Measurements from ENCODE around the gene PNMA6F.
A peak's percentile ranks its signal among the peaks of the same experiment; 100 is the strongest.
"Not testable (repeated sequence)": the region's sequence is repeated elsewhere in the genome, so short reads cannot be mapped to it uniquely, and the experiment has no call there.

PNMA6F gene

DNA sequence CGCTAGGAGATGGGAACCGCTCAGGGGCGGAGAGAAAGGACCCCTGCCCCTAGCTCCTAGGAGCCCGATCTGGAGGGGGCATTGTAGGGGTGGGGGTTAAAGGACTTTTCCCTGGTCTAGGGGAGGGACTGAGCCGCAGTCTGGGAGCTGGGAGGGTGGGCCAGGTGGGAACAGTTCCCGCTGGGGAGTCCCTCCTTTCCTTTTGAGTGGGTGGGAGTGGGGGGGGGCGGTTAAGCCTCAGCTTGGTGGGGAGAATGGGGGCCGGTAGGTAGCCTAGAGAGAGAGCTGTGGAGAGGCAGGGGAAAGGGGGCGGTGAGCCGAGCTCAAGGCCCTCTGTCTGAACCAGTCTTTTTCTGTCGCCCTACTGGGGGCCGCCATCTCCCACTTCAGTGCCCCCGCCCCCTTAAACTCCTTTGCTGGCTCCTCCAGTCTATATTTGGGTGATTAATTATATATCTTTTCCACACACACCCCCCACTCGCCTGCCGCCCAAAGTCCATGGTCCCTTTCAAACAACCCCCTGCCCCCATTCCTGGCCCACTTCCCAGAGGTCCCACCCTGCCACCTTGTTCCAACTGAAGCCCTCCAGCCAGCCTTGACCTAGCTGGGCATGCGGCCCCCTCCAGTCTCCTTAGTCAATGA lies 13.2 kb upstream of the PNMA6F start:
- no peak for DNase-seq (ENCODE audit: low spot score)

DNA sequence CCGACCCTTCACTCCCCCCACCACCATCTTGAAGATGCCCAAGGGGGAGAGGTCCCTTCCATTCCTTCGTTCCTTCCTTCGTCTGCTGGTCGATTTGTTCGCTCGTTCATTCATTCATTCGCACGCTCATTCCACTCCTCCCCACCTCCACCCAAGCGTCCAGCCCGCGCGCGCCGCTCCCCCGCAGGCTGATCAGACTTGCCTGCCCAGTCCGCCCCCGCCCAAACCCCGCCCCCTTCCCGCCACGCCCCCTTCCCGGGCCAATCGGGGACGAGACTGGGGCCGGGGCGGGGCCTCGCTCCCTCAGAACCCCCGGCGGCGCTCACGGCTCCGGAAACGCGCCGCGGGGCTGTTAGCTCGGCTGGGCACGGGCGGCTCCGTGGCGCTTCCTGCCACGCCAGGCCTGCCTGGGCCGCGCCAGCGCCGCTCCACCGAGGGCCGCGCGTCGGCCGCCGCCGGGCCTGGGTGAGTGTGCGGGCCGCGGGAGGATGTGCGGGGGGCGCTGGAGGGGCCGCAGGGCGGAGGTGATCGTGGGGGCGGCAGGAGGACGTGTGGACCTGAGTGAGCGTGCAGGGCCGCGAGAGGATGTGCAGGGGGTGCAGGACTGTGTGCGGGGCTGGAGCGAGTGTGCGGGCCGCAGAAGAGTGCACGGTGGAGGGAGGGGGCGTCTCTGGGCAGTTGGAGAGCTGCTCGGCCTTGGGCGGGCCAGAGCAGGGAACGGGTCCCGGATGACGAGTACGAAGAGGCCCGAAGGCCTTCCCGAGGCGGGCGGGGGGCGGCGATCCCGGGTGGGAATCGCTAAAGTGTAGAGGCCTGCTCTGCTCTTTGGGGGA lies 12.5 kb upstream of the PNMA6F start, which contains the start of gene ZNF275:
Gene ZNF275, plus strand, starts transcription at position 333 of the 833 bp plus-strand sequence. CDS start 2,527 bp downstream, outside the sequence.
- DNase-seq (ENCODE audit: low spot score) = peak; percentile 90

DNA sequence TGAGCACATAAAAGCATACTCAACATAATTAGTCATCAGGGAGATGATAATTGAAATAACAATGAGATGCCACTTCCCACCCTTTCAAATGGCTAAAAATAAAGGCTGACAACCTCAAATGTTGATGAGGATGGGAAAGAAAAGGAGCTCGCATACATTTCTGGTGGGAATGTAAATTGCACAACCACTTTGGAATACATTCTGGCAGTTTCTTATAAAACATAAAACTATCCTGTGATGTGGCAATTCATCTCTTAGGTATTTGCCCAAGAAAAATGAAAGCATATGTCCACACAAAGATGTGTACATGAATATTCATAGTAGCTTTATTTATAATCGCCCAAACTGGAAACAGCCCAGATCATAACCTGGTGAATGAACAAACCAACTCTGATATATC lies 11.7 kb upstream of the PNMA6F start:
- no peak for DNase-seq (ENCODE audit: low spot score)

DNA sequence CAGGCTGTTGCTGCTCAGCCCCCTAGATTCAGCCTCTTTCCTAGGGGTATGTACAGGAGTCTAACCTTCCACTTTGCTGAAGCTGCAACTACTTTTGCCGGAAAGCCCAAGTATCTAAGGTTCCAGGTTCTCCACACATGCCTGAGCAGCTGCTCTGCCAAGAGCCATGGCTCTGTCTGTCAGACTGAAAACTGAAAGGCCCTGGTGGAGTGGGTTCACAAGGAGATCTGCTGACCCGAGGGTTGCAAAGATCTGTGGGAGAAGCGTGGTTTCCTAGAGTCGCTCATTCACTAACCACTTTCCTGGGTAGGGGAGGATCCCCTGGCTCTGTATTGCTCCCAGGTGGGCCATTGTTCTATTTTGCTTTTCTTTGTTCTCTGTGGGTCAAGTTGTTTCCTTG lies 6.0 kb upstream of the PNMA6F start:
- DNase-seq (ENCODE audit: low spot score) = no peak

DNA sequence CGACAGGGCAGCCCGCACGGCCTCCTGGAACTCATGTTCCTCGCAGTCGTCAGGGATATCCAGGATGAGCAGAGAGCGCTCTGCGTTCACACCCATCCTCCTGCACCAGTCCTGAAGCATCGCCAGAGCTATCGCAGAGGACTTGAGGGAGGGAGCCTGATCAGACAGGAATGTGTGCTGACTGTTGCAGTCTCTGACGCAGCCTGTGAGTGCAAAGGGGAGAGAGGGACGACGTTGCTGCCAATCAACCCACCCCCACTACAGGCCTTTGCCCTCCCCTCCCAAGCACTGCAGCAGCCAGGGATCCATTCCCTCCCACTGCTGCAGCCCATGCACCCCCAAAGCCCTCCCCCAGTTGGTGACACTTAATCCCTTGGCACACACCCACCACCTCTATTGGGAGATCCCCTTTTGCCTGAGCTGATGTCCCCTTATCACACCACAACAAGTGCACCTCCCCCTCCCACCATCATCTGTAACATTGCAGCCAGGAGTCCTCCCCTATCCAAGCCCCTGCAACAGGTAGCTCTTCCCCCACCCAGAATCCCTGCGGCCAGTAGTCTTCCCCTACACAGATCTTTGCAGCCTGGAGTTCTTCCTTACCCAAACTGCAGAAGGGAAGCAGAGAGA lies 897 bp downstream of the PNMA6F start:
- DNase-seq (ENCODE audit: low spot score) = no peak

DNA sequence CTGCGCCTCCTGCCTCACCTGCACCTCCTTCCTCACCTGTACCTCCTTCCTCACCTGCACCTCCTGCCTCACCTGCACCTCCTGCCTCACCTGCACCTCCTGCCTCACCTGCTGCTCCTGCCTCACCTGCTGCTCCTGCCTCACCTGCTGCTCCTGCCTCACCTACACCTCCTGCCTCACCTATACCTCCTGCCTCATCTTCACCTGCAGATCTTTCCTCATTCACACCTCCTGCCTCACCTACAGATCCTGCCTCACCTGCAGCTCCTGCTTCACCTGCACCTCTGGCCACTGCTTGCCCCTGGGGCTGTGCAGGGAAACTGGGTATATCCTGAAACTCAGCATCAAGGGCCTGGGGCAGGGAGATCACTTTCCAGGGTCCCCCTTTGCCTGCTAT lies 1.5 kb downstream of the PNMA6F start:
- not testable (repeated sequence) for DNase-seq (ENCODE audit: low spot score)

DNA sequence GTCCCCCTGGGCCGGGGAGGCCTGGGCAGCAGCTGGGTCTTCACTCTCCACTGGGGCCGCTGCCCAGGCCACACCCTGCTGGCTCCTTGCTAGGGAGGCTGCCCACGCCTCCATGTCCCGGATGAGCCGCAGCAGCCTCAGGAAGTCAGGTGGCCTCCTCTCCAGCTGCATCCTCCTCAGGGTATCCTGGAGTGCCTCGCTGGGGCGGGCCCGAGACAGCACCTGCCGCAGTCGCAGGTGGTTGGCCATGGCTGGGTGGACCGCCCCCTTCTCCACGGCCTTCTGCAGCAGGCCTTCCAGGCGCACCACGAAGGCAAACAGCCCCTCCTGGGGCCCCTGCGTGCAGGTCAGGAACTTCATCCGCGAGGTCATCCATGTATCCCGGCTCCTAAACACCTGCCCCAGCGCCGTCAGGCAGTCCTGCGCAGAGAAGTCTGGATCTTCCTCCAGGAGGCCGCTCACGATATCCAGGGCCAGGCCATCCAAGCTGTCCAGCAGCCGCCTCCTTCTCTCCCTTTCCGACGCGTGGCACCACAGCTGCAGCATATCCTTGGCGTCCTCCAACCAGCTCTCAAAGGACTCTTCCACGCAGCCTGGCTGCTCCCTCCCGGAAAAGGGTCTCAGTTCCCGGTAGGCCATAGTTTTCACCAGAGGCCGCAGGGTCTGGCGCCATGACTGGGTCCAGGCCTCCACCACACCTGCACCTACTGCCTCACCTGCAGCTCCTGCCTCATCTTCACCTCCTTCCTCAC lies 2.1 kb downstream of the PNMA6F start:
- DNase-seq (ENCODE audit: low spot score) = no peak

DNA sequence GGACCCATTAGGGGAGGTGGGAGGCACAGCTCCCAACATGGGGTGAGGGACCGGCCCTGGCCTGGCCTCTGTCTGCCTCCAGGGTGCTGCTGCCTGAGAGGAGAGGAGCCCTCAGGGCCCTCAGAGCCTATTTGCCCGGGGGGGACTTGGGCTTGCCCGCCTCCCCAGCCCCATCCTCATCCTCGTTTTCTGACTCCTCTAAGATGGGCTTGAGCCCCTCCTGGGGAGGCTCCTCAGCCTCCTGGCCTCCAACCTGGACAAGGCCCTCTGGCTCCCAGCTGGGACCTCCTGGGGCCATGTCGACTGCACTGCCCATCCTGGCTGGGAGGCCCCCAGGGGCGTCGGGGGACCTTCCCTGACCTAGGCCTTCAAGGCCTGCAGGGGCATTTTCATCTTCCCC lies 2.8 kb downstream of the PNMA6F start:
- DNase-seq (ENCODE audit: low spot score) = no peak

DNA sequence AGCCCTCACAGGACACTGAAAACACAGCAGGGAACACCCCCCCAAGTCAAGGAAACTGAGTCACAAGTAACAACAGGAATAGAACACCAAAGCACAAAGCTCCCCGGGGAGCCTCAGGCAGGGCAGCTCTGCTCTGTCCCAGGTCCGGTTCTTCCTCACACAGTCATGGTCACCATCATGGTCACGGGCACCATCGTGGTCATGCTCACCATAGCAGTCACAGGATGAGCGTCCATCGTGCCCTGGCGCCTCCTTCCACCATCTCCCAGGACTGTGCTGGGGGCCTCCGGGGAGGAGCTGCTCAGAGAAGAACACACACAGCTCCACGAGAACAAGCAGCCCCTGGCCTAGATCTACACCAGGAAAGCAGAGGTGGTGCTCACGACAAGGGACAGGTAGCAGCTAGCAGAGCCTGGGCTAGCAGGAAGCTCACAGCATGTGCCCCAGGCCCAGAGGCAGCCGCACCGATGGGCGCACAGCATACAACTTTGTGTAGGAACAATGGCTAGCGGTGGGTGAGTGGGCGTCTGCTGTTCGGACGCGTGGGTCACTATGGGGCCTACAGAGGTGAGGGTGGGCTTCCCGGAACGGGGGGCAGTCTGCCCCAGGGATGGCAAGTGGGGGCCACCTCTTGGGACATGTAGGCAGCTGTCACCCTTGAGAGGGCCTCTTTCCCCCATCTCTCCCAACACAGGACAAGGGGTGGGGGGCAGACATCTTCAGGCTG lies 3.4 kb downstream of the PNMA6F start:
- no peak for DNase-seq (ENCODE audit: low spot score)

DNA sequence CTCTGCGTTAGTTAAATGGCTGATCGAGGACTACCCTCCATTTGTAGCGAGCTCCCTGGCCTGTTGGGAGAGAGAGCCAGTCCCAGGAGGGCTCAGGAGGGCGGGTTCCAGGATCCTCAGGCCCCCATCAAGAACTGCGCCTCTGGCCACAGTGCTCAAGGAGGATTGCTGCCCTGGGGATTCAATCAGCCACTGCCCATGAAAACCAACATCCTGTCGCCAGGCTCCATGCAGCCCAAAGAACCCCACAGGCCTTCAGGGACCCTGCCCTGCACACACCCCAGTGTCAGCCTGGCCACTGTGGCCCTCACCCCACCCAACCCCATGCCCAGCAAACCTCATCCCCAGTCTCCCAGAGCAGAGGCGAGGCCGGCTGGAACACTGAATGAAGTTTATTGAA lies 4.3 kb downstream of the PNMA6F start:
- no peak for DNase-seq (ENCODE audit: low spot score)

DNA sequence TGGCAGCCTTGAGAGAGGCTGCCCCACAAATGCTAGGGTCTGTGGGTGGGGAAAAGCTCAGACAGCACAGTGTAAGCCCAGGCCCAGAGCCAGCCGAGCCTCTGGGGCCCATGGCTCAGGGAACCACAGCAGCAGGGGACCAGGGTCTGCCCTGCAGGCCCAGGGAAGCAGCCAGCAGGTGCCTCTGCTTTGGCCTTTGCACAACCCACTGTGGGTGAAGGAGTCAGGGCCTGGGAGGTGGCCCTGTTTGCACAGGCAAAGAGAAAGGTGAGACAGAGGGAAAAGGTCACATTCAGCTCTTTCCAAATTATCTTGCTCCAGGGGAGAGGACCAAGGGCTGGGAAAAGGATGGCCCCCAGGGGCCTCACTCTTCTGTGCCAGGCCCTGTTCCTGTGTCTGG lies 8.7 kb downstream of the PNMA6F start:
- DNase-seq (ENCODE audit: low spot score) = no peak

DNA sequence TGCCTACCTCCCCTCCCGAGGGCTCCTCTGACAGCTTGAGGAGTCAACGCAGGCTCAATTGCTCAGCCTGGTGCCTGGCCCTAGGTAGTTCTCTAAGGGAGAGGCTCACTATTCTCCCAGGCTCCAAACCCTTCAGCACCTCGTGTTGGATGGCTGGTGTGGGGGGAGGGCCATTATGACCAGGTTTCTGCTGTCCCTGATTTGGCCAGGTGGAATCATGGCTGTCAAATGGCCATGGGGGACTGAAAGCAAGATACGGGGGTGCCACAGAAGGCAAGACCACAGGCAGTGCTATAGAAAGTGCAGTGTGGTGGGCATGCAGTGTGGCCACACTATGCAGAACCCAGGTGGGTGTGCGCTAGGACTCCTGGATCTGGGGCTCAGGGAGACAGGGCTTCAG lies 9.5 kb downstream of the PNMA6F start:
- no peak for DNase-seq (ENCODE audit: low spot score)

DNA sequence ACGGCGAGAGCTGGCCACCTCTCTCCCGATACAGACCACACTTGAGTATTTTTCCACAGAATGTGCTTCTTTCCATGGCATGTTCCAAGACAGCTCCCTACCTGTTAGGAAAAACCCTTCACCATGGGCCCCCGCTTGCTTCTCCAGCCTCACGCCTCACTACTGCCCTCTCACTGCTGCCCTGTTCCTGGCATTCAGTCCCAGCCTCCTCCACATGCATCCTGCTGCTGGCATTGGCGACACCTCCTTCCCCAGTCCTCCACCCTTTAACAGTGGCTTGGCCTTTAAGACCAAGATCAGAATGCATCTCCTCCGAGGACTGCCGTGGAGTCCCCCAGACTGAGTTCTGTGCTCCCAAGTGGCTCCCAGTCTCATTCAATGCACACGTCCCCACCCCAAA lies 10.7 kb downstream of the PNMA6F start:
- DNase-seq (ENCODE audit: low spot score) = no peak

DNA sequence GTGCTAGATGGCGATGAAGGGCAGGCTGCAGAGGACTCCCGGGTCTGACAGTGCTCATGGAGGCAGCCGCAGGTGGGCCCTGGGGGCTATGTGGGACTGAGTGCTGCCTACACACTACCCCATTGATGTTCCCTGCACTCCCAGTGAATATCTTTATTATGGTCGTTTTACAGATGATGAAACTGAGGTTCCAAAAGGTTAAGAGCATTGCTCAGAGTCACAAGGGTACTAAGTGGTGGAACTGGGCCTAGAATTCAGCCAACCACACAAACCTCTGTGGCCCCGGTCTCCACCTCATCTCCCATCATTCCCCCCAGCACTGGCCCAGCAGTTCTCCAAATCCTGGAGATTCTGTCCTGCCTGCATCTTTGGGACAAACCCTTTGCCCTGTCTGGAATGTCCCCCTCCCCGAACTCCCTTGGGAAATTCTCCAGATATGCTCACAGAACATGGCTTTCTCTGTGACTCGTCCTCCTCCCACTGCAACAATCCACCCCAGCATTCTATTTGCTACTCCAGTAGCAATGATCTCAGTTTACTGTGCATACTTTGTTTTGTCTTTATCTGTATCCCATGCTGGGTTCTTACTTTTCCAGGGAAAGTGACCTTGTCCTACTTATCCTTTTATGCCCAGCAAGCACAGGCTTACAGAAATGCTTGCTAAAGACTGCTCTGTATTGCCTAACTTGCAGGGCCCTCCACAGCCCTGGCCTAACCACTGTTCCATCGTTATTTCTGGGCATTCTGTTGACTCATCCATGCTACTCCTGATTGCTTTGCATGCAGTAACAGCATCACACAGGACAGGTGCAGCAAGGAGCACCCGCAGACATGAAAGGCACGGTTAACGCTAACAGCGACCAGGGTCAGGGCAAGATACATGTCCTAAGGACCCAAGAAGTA lies 14.0 kb downstream of the PNMA6F start:
- no peak for DNase-seq (ENCODE audit: low spot score)

DNA sequence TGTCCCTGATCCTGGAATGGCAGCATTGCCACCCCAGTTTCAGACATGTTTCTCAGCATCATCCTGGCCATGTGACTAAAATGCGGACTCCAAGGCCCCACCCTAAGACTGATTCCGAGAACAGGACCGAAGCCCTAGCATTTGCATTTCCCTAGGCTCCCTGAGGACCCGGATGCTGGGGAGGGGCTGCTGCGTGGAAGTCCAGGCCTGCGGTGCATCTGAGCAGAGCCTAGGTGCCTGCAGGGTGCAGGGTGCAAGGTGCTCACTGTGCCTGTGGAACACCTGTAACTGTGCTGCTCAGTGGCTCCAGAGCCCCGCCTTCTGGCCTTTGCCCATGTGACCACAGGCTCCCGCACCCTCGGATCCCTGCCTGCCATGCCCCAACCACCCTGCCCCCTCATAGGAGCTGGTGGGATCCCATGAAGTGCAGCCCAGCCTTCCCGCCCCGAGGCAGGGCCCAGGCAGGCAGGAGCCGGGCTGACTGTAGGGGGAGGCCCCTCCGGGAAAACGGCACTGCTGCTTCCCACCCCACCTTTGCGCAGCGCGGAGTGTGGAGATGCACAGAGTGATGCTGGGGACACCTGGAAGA lies 14.9 kb downstream of the PNMA6F start:
- no peak for DNase-seq (ENCODE audit: low spot score)

DNA sequence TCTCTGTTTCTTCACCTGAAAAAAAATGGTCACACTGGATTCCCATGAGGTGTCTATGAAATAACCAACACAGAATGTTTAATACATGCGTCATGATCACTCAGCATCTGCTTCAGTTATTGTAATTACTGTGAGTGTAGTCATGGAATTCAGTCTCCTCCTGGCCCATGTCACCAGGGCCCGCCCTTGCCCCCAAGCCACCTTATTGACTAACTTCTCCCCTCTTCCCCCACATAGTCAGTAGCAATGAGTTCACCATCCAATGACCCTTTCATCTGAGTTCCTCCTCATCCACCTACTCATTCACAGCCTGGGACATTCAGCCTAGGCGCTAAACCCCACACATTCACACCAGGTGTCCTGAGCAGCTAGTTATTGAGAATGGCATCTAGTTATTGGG lies 15.6 kb downstream of the PNMA6F start:
- no peak for DNase-seq (ENCODE audit: low spot score)

DNA sequence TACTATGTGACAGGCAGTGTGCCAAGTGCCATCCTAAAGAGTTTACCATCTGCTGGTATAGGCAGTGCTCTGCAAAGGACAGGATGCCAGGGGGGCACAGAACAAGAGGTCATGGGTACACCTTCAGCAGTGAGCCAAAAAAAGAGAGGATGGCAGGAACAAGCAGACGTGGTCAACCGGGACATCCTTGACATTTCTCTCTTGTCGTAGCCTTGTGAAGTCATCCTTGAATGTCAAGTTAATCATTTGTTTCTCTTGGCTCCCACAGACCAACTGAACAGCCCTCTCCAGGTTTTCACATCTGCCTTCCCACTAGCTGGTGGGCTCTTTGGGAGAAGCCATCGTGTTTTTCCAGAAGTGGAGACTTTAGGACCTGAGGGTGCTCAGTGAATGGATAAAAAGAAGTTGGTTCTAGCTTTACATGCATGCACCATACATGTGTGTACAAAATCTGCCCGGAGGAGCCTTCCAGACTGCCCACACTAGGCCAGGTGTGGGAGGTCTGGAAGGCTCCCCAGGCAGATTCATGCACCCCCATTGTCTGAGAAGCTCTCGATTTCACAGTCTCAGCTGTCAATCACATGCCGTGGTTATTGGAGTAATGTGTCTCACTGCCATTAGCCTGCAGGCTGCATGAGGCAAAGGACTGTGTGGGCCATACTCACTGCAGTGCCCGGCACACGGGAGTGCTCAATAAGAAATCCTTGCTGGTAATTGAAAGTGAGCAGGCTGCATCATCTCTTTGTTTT lies 16.4 kb downstream of the PNMA6F start:
- no peak for DNase-seq (ENCODE audit: low spot score)

DNA sequence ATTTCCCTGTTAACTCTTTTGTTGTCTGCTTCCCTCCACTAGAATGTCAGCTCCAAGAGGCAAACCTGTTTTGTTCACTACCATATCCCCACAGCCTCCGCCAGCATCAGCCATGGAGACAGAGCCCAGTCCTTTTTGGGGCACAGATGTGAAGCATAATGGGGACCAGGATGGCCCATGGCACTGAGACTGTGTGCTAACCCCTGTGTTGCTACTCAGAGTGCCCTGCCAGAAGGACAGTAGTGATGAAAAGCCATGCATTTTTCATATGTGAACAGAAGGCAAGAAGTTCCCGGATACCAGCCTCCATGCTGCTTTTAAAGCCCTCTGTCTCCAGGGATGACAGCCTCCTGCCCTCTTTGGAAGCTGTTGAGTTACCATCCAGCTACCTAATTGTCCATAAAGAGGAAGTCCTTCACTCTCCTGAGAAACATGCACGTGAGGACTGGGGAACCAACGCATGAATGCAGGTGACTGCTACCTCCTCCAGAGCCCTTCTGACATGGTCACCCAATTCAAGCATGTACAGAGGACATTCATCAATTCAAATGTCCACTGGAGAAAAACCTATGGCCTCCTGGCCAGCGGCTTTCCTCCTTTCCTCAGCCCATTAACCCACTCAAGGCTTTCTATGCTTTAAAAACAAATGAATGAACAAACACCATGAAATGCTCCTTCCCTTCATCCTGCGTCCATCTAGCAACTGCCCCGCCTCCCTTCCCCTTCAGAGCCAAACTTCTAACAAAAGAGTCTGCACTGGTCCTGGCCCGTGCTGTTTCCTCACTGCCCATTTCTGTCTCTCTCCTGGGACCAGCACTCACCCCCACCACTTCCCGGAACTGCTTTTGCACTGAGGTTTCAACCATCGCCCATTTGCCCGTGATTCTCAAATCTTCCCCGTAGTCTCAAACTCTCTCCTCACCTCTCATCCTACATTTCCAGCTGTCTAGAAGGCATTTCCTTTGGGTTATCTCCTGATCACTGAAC lies 18.0 kb downstream of the PNMA6F start:
- DNase-seq (ENCODE audit: low spot score) = no peak

All from AG08395 (cell line).